Mesothelial cell of epicardium (in vitro differentiated cells): Measurements from ENCODE around the gene PRTG. TPM values are rescaled to one million over a fixed set of nuclear protein-coding genes. Genes with fewer than 3 reads are reported as not detected.

Experiments
- DNase-seq, 2 experiments: peaks; one replicate each; pipeline ENCODE4 v3.0.0; 2021; ENCODE audit warnings: low spot score in 2 of 2; ENCODE audit not compliant: unreplicated experiment in 2 of 2
- H3K27ac Mint-ChIP-seq: 2 replicates; pipeline ENCODE4 v1.8.0; 2021; ENCODE audit warnings: mixed read lengths
- H3K27me3 Mint-ChIP-seq: 2 replicates; pipeline ENCODE4 v1.8.0; 2021; ENCODE audit warnings: low read depth, mixed read lengths
- H3K36me3 Mint-ChIP-seq: 2 replicates; pipeline ENCODE4 v1.8.0; 2021; ENCODE audit warnings: mixed read lengths
- H3K4me1 Mint-ChIP-seq: 2 replicates; pipeline ENCODE4 v1.8.0; 2021; ENCODE audit warnings: mixed read lengths
- H3K4me3 Mint-ChIP-seq: 2 replicates; pipeline ENCODE4 v1.8.0; 2021; ENCODE audit warnings: mild to moderate bottlenecking, moderate library complexity, mixed read lengths
- H3K9me3 Mint-ChIP-seq: 2 replicates; pipeline ENCODE4 v1.8.0; 2021; ENCODE audit warnings: mixed read lengths
- total RNA-seq: library from RNA; stranded (reverse); gene quantifications from 3 replicates; pipeline ENCODE4 v1.2.1, GENCODE V29; 2021
- TF ChIP-seq, protein P1 (sequence below): fragments of 200-600 bp; sonication (generic); IDR thresholded peaks from one replicate; pipeline ENCODE4 v1.5.0; 2021; ENCODE audit warnings: antibody characterized with exemption; ENCODE audit not compliant: unreplicated experiment

The PRTG gene
- total RNA-seq, 1 donor from 2014 or later: 16.9 TPM

DNA sequence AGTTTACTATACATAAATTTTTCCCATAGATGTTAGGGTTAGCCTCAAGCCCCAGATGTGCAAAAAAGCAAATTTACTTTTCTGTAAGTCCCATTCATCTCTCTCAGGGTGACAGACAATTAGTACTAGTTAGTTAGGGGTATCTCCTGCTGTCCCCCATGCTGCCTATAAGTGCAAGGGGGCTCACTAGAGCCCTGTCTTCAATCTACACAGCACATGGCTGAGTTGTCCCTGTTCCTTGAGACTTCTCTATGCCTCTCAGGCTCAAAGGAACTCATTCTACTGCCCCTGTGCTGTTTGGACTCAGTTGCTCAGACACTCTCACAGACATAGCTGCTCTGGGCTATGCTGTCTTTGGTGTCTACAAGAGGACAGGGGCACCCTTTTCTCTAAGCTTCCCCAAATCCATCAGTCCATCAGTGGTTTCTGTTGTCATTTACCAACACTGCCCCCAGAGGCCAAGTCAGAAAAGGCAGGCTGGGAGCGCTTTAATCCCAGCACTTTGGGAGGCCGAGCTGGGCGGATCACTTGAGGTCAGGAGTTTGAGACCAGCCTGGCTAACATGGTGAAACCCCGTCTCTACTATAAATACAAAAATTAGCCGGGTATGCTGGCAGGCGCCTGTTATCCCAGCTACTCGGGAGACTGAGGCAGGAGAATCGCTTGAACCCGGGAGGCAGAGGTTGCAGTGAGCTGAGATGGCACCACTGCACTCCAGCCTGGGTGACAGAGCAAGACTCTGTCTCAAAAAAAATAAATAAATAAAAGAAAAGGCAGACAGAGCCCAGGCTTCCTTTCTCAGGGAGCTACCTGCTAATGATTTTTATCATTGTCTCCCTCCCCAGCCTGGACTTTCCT is 31.4 kb upstream of the PRTG start:
- Mint-ChIP-seq H3K4me1 (peaks cover 25% of the 10 kb centered on the region), H3K36me3 (no peaks in the 10 kb centered on the region), H3K27ac (no peak overlapping the region), H3K27me3 (no peaks in the 10 kb centered on the region), H3K9me3 (no peaks in the 10 kb centered on the region), H3K4me3 (no peak overlapping the region)
- DNase-seq: peak in 1 of 2 experiments; percentile 57
- TF ChIP-seq, protein P1, sequence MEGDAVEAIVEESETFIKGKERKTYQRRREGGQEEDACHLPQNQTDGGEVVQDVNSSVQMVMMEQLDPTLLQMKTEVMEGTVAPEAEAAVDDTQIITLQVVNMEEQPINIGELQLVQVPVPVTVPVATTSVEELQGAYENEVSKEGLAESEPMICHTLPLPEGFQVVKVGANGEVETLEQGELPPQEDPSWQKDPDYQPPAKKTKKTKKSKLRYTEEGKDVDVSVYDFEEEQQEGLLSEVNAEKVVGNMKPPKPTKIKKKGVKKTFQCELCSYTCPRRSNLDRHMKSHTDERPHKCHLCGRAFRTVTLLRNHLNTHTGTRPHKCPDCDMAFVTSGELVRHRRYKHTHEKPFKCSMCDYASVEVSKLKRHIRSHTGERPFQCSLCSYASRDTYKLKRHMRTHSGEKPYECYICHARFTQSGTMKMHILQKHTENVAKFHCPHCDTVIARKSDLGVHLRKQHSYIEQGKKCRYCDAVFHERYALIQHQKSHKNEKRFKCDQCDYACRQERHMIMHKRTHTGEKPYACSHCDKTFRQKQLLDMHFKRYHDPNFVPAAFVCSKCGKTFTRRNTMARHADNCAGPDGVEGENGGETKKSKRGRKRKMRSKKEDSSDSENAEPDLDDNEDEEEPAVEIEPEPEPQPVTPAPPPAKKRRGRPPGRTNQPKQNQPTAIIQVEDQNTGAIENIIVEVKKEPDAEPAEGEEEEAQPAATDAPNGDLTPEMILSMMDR: peak; percentile 75

DNA sequence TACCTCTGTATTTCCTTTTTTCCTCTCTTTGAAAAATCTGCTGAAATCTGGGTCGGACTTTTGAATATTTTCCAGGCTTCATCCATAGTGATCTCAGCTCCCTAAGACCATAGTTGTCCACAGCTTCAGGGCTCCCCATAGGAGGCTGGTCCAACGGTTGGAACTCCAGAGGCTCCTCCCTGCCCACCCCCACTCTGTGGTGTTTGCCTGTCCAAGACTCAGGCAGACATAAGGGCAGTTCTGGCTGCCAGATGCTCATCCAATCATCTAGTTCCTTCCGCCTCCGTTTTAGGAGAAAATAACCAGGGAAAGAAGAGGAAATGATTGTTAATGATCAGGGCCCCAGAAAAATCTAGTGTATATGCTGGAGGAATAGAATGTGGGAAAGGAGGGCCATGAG is 27.9 kb upstream of the PRTG start:
- peaks cover 25% of the 10 kb centered on the region for H3K4me1 Mint-ChIP-seq

DNA sequence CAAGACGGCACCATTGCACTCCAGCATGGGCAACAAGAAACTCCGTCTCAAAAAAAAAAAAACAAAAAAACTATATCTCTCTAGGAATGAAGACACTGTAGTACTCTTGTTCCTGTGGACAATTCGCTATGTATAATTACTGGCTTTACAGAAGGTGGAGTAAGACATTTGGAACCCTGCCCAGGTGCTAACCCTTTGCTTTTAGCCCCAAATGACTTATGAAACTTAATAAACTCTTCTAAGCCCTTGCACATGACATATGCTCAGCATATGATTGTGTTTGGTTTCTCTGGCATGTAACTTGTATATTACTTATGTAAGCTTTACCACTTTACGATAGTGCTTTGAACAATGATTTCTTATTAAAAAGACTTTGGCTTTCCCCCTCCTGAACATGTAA is 27.3 kb upstream of the PRTG start:
- no peaks in the 10 kb centered on the region for H3K27me3 Mint-ChIP-seq
- H3K27ac Mint-ChIP-seq: peak overlapping the region; percentile 43
- H3K9me3 Mint-ChIP-seq: no peaks in the 10 kb centered on the region
- TF ChIP-seq, protein P1: no peak
- no peak for DNase-seq
- no peak overlapping the region for H3K4me3 Mint-ChIP-seq
- H3K4me1 Mint-ChIP-seq: peaks cover 21% of the 10 kb centered on the region
- no peaks in the 10 kb centered on the region for H3K36me3 Mint-ChIP-seq

More for the DNA sequence above, 27.9 kb upstream of the PRTG start:
- DNase-seq: no peak
- TF ChIP-seq, protein P1: no peak
- no peaks in the 10 kb centered on the region for H3K36me3 Mint-ChIP-seq
- H3K9me3 Mint-ChIP-seq: no peaks in the 10 kb centered on the region
- no peaks in the 10 kb centered on the region for H3K27me3 Mint-ChIP-seq
- H3K4me3 Mint-ChIP-seq: no peak overlapping the region
- peak overlapping the region; percentile 43 for H3K27ac Mint-ChIP-seq

DNA sequence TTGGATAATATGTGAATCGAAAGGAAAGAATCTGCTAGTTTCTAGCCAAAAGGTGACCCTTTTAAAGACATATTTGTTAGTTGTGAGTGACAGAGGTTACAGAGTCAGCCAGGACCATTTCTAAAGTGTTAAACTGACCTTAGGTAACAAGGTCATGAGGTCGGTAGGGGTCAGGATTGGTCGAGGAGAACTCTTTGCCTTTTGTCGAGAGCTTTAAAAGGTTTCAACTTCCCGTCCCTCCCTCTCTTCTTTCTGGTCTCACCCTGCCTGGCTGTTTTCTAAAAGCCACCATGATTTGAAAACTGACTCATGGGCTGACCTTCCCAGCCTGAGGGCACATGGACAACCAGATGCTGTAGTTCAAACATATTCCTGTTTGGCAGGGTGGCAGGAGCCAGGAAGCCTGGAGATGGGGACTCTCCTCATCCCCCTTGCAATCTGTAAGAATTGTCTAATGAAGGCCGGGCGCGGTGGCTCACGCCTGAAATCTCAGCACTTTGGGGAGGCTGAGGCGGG is 25.8 kb upstream of the PRTG start:
- H3K4me3 Mint-ChIP-seq: no peak overlapping the region
- H3K27ac Mint-ChIP-seq: no peak overlapping the region
- DNase-seq: no peak
- no peaks in the 10 kb centered on the region for H3K27me3 Mint-ChIP-seq
- H3K9me3 Mint-ChIP-seq: no peaks in the 10 kb centered on the region
- H3K36me3 Mint-ChIP-seq: no peaks in the 10 kb centered on the region
- peaks cover 13% of the 10 kb centered on the region for H3K4me1 Mint-ChIP-seq
- TF ChIP-seq, protein P1: no peak

DNA sequence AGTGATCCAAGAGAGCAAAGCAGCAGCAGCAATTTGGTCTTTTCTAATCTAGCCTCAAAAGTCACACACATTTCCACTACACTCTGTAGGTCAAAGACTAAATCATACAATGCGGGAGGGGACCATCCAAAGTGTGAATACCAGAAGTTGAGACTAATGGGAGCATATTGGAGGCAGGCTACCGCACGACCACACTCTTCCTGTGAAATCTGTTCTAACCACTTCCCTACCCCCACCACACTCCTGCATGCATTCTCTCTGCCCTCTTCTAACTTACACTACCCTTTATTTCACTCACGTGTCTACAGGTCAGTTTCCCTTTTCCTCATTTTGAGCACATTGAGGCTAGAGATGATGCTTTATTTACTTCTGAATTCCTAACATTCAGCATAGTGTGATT is 23.7 kb upstream of the PRTG start:
- no peak overlapping the region for H3K4me3 Mint-ChIP-seq
- DNase-seq: no peak
- H3K36me3 Mint-ChIP-seq: no peaks in the 10 kb centered on the region
- H3K27me3 Mint-ChIP-seq: no peaks in the 10 kb centered on the region
- H3K27ac Mint-ChIP-seq: no peak overlapping the region
- TF ChIP-seq, protein P1: no peak
- peaks cover 13% of the 10 kb centered on the region for H3K4me1 Mint-ChIP-seq
- no peaks in the 10 kb centered on the region for H3K9me3 Mint-ChIP-seq
